ENCODE measurements around the gene MICU1.
"Not testable (repeated sequence)": the region's sequence is repeated elsewhere in the genome, so short reads cannot be mapped to it uniquely, and the experiment has no call there.

MICU1 gene

DNA sequence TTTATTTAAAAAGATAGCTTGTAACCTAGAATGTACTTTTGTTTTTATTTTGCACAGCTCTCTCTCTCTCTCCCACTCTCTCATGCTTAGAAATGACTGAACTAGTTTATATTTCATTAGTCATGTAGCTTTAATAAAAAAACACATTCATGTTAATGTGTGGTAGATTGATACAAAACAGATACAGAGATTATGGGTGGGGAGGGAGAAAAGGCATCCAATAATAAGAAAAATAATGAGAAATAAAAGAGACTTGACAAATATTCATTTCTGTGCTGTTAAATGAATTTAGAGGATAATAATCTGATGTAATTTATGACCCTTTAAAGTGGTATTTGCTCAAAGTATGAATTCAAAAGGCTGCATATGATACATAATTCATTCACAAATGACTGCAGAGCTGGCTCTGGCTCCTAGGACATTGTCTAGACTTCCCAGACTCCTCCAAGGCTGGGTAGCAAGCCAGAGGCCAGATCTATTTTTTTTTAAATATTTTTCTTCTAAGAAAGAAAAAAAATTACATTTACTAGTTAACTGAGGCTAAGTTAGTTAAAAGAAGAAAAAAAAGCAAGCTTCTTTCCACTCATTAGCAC, 165.5 kb downstream of the MICU1 start:
- in situ Hi-C loops (cut with MboI; ENCODE audit: low sequenced_read_pairs) = no loop called here

DNA sequence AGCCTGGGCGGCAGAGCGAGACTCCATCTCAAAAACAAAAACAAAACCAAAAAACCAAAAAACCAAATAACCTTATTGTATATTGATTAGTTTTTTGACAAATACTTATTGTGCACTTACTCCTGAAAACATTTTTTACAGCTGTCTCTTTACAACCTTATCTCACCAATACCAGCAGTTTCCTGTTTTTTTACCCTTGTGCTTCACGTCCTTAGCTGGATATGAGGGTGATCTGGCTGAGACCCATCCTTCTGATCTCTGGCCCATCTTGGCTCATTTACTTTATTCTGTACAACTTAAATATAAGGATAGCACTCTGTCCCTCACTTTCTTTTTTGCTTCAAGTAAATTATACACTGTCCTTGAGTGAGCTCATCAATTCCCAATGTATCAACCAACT, 166.6 kb downstream of the MICU1 start:
- in situ Hi-C loops (cut with MboI; ENCODE audit: low sequenced_read_pairs) = no loop called here

DNA sequence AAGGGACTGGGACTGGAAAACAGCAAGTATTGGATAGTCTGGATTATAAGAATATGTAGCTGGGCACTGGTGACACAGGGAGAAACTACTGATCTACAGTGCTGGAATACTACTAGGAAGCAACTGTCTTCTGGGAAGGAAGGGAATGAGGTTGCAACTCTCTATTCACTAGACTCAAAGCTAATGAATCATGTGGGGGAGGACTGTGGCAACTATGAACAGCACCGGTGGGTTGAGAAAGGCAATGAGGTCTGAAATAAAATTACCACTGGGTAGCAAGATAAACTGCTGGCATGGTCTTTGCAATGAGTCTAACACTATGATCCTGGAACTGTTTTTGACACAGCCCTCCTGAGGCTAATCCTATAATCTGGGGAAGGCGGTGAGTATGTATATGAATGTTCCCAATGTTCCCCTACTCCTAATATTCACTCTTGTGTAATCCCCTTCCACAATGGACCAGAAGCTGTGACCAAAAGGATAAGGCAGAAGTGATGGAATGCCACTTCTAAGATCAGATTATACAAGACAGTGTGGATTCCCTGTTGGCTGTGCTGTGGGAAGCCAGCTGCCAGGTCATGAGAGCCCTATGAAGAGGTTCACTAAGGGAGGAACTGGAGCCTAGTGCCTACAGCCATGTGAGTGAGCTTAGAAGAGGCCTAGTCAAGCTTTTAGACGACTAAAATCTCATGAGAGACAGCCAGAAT, 169.8 kb downstream of the MICU1 start:
- in situ Hi-C loops (cut with MboI; ENCODE audit: low sequenced_read_pairs) = no loop called here

DNA sequence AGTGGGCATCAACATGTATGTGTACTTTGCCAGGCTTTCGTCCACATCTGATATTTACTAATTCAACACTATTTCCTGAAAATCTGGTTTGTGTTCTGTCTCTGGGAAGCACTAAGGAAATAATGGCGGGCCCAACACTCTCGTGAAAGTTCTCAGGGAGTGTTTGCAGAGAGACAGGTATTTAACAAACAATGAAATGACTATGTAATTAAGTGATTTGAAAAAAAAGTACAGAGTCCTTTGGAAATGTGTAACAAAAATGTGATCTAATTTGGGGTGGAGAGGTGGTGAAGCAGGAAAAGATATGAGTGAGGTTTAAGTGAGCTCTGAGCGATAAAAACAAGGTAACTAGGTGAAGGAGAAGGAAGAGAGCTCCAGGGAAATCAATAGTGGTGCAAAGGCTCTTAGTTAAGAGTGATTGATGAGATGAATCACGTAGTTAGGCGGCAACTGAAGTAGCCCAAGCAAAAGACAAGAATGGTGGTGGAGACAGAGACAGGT, 175.9 kb downstream of the MICU1 start:
- in situ Hi-C loops (cut with MboI; ENCODE audit: low sequenced_read_pairs) = no loop called here

DNA sequence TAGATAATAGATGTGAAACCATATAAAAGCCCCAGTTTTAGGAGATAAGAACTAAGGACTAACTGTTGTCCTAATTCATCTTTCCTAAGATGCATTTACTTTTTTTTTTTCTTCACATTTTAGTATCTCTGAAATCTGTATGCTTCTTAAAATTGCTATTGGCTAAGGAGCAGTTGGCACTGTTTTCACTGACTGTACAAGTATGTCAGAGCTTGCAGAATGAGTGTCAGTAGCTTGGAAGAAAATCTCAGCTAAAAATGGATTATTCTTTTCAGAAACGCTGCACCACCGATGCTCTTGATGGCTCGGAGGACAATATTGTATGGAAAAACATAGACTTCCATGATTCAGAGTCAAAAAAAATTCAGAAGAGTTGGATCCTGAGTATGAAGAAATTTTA, 180.0 kb downstream of the MICU1 start:
- in situ Hi-C loops (cut with MboI; ENCODE audit: low sequenced_read_pairs) = no loop called here

DNA sequence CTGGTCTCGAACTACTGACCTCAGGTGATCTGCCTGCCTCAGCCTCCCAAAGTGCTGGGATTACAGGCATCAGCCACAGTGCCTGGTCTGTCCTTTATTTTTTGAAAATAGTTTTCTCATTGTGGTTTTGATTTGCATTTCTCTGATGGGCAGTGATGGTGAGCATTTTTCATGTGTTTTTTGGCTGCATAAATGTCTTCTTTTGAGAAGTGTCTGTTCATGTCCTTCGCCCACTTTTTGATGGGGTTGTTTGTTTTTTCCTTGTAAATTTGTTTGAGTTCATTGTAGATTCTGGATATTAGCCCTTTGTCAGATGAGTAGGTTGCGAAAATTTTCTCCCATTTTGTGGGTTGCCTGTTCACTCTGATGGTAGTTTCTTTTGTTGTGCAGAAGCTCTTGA, 182.9 kb downstream of the MICU1 start:
- in situ Hi-C loops (cut with MboI; ENCODE audit: low sequenced_read_pairs) = not testable (repeated sequence)

DNA sequence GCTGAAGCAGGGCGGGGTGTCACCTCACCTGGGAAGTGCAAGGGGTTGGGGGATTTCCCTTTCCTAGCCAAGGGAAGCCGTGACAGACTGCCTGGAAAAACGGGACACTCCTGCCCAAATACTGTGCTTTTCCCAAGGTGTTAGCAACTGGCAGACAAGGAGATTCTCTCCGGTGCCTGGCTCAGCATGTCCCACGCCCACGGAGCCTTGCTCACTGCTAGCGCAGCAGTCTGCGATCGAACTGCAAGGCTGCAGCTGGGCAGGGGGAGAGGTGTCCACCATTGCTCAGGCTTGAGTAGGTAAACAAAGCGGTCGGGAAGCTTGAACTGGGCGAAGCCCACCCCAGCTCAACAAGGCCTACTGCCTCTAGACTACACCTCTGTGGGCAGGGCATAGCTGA, 190.3 kb downstream of the MICU1 start:
- in situ Hi-C loops (cut with MboI; ENCODE audit: low sequenced_read_pairs) = no loop called here

DNA sequence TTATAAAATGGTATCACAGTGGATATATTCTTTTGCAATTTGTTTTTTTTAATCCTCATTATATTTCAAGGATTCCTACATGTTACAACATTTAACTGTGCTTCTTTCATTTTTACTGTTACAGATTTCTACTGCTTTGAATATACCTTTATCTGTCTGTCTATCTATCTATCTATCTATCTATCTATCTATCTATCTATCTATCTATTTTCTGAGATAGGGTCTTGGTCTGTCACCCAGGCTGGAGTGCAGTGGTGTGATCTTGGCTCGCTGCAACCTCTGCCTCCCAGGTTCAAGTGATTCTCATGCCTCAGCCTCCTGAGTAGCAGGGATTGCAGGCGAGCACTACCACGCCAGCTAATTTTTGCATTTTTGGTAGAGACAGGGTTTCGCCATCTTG, 194.9 kb downstream of the MICU1 start:
- in situ Hi-C loops (cut with MboI; ENCODE audit: low sequenced_read_pairs) = not testable (repeated sequence)

DNA sequence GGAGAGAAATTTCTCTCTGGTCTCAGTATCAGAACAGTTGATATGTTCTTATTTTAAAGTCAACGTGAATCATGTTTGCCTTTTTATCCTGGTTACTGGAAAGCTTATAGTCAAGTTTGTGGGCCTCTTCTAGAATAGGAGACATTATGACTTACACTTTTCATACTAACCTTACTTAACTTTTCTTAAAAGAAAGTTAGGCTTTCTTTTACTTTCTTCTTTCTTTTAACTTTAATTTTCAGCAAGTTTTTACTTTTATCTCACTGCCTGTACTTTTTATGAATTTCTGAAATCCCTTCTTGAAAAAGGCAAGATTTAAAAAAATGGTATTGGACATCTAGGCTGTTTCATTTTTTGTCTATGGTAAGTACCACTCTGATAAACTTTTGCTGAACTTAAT, 195.9 kb downstream of the MICU1 start:
- in situ Hi-C loops (cut with MboI; ENCODE audit: low sequenced_read_pairs) = no loop called here

DNA sequence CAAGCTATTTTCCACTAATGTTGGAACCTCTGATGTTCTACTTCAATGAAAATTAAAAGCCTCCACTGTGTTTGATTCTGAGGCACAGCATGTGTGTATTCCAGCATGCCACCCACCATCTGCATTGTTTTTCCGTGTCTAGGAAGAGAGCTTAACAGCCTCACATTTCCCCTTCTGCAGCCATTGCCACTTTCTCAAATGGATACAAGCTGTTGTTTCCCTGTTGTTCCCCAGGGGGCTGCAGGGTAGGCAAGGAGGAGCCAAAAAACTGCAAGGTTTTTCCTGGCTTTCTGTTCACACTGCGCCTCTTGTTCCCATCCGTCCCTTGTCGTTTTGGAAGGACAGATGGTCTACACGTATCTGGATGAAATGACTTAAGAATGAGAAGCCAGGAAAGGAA, 198.9 kb downstream of the MICU1 start:
- in situ Hi-C loops (cut with MboI; ENCODE audit: low sequenced_read_pairs) = no loop called here

DNA sequence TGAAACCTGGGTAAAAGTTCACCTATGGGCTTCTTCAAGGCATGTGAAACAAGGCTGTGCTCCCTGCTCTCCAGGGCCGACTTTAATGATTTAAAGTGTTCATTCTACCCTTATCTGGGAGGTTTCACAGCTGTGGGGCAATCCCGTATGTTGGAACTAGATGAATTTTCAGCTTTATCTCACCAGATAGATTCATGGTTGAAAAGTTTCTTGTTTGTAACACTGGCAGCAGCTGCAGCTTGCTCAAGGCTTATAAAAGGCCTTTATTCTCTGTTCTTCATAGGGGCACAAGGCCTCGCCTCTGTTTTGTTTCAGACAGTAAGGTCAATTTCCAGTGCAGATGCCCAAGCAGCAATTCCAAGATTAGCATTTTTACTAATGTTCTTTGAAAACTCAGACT, 200.7 kb downstream of the MICU1 start:
- in situ Hi-C loops (cut with MboI; ENCODE audit: low sequenced_read_pairs) = no loop called here

DNA sequence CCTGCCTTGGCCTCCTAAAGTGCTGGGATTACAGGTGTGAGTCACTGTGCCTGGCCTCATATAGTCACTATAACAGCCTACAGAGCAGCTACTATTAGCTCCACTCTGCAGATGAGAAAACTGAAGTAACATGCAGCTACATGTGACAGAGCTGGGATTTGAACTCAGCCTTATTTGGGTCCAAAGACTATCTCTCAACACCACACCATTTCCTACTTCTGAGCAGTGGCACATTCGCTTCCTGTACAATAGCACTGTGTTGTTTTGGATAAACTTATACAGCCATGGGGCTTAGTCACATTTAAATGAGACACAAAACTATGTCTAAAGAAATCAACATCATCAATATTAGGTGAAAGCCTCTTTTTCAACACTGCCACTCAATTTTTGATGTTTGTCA, 201.3 kb downstream of the MICU1 start:
- in situ Hi-C loops (cut with MboI; ENCODE audit: low sequenced_read_pairs) = no loop called here

DNA sequence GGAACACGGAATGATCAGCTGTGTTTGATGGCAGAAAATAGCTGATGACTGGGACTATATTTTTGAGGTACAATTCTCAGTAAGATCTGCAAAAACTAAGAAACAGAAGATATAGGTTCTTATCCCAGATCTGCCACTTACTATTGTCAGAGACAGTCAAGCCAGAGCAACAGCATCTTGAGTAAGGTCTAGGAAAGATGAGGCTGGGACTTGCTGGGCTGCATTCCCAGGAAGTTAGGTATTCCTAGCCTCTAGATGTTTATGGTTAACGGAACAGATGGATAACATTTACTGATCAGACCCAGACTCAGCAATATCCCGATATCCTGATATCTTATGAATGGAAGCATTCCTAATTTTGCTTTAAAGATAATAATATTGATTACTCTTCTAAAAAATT, 202.5 kb downstream of the MICU1 start:
- in situ Hi-C loops (cut with MboI; ENCODE audit: low sequenced_read_pairs) = no loop called here

DNA sequence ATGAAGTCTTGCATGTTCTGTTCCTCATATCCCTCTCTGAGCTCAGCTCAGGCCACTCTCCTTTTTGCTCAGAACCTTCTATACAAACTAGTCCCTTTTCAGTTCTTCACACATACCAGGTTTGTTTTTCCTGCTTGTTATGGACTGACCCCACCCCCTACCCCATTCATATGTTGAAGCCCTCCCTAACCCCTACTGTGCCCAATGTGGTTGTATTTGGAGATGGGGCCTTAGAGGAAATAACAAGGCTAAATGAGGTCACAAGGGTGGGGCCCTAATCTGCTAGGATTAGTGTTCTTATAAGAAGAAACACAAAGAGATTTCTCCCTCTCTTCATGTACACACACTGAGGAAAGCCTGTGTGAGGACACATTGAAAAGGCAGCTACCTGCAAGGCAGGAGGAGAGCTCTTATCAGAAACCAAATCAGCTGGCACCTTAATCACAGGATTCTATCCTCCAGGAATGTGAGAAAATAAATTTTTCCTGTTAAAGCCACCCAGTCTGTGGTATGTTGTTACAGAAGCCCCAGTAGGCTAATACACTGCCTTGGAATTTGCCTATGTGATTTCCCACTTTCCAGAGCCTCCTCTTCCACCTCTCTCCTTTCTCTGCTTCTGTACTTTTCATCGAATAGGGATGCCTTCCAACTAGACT, 203.9 kb downstream of the MICU1 start:
- in situ Hi-C loops (cut with MboI; ENCODE audit: low sequenced_read_pairs) = no loop called here

DNA sequence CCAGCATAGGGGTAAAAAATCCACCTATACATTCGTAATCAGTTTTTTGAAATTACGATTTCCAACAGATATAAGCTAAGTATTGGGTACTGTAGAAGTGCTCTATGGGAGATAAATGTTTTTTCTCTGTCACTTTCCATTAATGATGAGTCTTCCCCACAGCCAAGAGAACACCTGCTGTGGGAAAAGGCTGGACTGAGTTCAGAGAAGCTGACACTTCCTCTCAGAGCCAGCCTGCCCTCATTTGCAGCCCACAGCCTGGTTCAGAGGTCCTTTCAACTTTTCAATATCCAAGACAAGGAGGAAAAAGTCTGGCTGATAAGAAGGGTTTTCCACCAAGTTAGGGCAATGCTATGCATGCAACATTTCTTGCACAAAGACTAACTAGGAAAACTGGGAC, 206.6 kb downstream of the MICU1 start:
- in situ Hi-C loops (cut with MboI; ENCODE audit: low sequenced_read_pairs) = no loop called here

DNA sequence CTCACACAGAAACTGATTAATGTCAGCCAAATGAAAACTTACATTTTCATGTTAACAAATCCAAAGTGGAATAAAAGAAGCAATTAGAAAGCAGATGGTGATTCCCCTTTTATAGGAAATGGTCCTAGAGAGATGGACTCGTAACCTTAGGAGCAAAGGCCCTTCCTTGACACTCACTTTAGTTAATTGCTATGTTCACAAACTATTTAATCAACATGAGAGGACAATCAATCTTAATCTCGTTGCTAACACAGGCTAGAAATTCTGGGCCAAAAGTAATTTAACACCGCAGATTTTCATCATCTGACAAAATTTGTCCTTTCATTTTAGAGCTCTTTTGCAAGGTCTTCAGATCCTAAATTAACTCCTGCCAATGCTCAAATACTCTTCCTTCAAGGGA, 207.2 kb downstream of the MICU1 start:
- in situ Hi-C loops (cut with MboI; ENCODE audit: low sequenced_read_pairs) = no loop called here

DNA sequence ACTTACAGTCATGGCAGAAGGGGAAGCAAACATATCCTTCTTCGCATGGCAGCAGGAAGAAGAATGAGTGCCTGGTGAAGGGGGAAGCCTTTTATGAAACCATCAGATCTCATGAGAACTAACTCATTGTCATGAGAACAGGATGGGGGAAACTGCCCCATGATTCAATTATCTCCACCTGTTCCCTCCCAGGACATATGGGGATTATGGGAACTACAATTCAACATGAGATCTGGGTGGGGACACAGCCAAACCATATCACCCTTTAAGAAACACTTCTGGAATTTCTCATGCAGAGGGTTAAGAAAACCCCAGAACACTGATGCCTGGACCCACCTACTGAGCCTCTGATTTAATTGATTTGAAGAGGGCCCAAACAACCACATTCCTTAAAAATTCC, 207.9 kb downstream of the MICU1 start:
- in situ Hi-C loops (cut with MboI; ENCODE audit: low sequenced_read_pairs) = no loop called here

DNA sequence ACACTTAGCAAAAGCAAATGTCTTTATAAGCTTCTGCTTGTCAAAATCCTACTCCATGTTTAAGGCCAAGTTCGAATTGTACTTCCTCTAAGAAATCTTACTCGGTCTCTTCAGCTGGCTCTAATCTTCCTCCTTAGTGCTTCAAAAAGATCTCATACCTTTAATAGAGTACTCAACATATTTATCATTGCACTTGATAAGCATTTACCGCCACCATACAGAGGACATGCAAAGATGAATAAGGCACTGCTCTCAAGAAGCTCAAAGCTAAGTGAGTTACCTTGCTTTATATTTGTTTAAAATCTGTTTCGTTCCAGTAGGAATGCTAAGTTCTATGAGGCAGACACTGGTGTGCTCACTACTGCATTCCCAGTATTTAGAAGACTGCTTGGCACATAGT, 209.2 kb downstream of the MICU1 start:
- in situ Hi-C loops (cut with MboI; ENCODE audit: low sequenced_read_pairs) = no loop called here

DNA sequence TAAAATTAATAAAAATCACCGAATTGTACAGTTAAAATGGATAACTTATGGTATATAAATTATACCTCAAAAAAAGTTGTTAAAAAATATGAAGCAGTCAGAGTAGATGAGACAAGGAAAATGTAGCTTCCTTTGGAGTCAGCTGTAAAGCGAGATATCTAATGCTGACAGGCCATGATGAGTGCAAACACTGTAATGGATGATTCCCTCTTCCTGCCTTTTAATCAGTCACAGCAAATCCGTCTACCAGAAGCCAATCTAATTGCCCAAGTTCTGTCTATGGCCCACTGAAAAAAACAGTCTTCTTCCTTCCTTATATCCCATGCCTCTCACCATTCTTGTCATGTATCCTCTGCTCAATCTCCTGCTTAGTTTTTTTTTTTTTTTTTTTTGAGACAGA, 211.2 kb downstream of the MICU1 start:
- in situ Hi-C loops (cut with MboI; ENCODE audit: low sequenced_read_pairs) = no loop called here

DNA sequence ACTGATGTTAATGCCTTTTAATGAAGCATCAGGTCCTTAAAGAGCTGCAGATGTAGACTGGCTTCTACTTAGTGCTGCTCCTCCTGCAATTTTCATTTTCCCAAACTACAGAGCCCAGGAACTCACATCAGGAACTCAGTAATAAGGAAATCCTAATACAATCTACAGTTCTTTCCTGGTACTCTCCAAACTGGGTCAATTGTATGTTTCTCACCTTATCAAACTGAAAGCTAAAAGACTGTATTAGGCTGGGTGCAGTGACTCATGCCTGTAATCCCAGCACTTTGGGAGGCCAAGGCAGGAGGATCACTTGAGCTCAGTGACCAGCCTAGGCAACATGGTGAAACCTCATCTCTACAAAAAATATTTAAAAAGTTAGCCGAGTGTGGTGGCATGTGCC, 216.7 kb downstream of the MICU1 start:
- in situ Hi-C loops (cut with MboI; ENCODE audit: low sequenced_read_pairs) = no loop called here

DNA sequence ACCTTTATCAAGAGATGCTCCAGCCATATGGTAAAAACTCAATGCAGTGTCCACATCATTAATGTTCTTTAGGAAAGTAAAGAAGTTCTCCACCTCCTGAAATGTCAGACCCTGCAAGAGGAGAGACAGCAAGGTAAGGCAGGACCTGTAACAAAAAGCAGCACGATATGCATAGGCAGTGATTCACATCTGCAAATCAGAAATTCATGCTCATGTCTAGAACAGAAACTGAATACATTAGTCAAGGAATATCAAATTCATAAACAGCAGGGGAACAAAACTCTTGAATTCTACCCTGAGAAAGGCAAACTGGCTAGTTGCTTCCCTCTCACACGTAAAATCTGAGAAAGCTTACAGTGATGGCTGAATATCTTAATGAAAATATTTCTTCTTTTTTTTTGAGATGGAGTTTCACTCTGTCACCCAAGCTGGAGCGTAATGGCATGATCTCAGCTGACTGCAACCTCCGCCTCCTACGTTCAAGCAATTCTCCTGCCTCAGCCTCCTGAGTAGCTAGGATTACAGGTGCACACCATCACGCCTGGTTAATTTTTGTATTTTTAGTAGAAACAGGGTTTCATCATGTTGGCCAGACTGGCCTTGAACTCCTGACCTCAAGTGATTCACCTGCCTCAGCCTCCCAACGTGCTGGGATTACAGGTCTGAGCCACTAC, 217.8 kb downstream of the MICU1 start:
- in situ Hi-C loops (cut with MboI; ENCODE audit: low sequenced_read_pairs) = no loop called here

DNA sequence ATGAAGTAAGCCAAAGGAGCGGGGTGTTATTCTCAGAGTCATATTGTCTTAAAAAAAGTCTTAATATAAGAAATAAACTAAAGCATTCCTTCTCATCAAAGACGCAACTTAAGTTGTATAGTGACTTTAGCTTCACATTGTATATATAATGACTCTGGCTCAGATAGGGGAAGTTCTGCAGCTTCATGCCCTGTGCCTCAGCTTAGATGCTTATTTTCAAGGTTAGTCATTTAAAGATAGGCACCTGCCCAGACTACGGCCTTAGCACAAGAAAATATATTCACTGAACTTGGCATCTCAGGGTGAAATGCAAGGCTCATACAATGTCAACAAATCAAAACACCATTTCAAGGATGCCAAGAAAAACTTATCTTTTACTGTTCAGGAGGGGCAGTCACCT, 218.4 kb downstream of the MICU1 start:
- in situ Hi-C loops (cut with MboI; ENCODE audit: low sequenced_read_pairs) = no loop called here

Measured in HL-60/S4 (cell line).